ENCODE measurements around the gene CAPG.
"Not testable (repeated sequence)": the region's sequence is repeated elsewhere in the genome, so short reads cannot be mapped to it uniquely, and the experiment has no call there.

The CAPG gene, protein sequence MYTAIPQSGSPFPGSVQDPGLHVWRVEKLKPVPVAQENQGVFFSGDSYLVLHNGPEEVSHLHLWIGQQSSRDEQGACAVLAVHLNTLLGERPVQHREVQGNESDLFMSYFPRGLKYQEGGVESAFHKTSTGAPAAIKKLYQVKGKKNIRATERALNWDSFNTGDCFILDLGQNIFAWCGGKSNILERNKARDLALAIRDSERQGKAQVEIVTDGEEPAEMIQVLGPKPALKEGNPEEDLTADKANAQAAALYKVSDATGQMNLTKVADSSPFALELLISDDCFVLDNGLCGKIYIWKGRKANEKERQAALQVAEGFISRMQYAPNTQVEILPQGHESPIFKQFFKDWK

DNA sequence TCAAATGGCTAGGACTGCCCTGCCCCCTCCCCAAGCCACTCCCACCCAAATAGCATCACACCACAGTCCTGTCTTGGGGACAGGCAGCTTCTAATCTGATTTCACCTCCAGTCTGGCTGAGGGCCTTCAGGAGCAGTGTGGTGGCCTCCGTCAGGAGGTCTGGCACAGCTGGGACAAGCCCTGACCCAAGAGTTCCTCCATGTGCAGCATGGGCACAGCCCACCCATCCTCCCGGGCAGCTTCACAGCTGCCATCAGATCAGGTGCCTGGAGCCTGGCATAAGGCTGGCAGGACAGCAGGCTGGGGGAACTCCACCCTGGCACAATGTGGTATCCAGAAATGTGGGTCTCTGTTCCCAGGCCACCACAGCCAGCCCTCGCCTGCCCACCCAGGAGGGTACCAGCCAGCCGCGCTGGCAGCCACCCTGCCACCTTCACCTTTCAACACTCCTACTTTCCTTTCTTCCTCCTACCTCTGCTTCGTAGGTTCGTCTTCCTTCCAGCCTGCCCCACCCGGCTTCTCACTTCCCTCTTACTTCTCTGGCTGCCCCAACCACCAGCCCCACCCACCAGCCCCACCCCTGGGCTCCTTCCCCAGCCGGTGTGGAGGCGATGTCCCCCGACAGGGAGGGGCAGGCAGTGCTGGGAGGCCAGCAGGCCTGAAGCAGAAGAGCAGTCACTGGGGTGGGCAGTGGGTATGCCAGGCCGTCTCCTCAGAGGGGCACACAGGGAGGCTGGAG is at the start of gene CAPG:
Gene CAPG (minus strand): TSS at position 522 of the 739 bp plus-strand sequence. CDS start 8,221 bp downstream, outside the sequence.
- DNase-seq = peak; percentile 66

DNA sequence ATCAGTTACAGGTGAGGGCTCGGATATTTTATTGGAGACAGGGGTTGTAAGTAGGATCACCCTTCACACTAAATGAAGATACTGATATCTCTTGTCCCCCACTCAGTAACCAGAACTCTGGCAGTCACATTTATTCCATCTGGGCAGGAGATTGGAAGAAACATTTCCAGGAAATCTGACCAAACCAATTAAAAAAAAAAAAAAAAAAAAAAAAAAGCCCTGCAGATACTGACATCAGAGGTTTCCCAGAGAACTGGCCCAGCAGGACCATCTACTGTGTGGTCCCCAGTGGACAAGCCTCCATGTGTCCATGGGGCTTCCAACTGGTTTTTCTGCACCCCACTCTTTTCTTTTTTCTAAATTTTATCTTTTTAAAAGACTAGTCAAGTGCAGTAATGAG is 49.6 kb upstream of the CAPG start:
- DNase-seq = no peak

DNA sequence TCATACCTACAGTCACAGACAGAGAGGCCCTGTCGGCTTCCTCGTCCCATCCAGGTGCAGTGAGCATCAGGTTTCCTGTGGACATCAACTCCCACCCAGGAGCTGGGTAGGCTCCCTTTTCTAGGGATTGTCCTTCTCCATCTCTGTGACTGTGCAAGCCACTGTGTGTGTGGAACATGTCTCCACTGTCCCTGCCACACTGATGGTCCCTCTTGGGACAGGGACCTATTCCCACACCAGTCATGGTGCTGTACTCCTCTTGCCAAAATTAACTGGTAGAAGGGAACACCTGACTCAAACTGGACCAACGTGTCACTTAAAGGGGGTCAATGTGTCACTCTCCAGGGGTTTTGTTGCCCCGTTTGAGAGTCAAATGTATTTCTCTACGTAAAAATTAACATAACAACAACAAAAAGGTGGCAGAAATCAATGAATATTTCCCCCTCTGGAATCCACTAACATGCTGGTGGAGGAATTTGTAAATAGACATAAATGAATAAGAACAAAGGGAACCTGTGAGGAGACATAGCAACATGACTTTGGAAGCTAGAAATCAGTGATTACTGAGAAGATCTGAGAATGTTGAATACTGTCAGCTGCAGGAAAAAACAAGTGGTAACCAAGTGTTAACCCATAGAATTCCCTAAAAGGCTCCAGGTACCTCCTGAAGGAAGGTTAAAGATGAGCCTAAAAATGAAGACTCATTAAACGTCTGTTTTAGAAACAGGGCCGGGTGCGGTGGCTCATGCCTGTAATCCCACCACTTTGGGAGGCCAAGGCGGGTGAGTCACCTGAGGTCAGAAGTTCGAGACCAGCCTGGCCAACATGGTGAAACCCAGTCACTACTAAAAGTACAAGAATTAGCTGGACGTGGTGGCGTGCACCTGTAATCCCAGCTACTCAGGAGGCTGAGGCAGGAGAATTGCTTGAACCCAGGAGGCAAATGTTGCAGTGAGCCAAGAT is 48.7 kb upstream of the CAPG start:
- no peak for DNase-seq

DNA sequence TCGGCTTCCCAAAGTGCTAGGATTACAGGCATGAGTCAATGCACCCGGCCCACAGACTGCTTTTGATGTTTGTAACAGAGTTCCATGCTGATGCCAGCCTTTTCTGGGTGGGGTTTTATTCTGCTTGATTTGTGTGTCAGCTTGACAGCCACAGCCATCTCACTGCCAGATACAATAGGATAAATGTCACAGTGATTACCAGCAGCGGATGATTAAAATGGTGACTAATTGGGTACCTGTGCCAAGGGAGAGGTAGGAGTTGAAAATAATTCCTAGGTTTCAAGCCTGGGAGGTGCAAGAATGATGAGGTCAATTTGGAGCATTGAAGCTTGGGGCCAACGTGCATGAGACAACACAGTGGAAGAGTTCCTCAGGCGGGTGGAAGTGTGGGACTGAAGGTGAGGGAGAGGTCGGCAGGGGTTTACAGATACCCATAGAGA is 47.7 kb upstream of the CAPG start:
- DNase-seq = no peak

DNA sequence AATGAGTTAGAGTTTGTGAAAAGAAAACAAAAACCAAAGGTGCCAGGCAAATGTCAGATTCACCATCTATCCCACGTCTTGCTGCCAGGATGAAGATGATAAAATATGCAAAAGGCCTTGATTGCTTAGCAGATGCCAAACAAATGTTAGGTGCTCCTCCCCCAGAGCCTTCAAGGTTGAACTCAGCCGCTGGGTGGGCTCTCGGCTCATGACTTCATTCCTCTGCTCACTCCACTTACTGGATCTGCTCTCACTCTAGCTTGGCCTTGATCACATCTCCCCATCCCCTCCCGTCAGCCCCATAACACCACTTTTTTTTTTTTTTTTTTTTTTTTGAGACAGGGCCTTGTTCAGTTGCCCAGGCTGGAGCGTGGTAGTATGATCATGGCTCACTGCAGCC is 46.9 kb upstream of the CAPG start:
- DNase-seq = no peak

DNA sequence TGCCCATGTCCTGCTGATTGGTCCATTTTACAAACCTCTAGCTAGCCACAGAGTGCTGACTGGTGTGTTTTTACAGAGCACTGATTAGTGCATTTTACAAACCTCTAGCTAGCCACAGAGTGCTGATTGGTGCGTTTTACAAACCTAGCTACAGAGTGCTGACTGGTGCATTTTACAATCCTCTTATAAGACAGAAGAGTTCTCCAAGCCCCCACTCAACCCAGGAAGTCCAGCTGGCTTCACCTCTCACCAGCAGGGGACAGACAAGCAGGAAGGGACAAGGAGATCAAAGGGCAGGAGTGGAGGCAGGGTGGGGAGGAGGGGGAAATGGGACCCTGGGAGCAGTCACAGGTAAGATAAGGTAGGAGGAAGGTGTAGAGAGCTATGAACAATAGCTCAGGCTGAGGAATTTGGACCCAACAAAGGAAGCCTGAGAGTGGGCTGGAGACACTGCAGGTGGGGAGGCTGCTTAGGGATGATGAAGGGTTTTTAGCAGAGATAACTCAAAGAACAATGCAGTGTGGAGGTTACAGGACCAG is 45.5 kb upstream of the CAPG start:
- no peak for DNase-seq

DNA sequence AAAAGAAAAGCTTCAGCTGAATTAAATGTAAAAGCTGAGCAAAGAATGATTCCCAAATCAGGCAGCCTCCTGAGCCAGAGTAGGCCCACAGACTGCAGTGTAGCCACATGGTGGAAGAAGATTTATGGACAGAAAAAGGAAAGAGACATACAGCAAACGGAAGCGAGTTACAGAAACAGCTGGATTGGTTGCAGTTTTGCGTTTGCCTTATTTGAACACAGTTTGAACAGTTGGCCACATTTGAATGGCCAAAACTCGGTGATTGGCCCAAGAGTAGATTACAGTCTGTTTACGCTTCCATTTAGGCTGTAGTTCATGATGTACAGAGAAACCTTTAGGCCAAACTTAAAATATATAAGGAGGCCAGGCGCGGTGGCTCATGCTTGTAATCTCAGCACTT is 43.4 kb upstream of the CAPG start:
- no peak for DNase-seq

DNA sequence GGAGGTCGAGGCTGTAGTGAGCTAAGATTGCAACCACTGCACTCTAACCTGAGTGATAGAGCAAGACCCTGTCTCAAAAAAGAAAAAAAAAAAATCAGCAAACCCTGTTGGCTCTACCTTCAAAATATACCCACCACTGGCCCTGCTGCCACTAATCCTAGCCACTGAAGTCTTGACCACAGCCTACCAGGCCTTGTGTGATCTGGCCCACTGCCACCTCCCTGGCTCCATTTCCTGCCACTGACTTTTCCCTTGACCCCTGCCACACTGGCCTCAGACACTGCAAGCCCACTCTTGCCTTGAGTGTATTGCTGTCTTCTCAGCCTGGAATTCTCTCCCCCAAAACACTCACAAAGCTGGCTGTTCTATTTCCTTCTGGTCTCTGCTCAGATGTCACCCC is 42.1 kb upstream of the CAPG start:
- no peak for DNase-seq

DNA sequence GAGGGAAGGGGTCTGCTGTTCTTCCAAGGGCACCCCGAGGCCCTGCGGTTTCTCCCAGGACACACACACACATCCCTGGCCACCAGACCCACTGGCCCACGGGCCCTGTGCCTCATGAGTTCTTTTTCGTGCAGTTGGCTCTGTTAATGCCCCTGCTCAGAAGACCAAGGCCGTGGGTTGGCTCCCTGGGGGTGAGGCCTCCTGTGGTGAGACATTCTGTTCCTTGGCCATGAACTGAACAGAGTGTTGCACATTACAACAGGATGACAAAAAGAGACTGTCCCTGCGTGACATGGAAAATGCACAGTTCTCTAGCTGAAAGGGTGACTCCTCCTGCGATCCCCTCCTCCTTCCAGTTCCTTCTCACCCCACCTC is 39.0 kb upstream of the CAPG start:
- no peak for DNase-seq

DNA sequence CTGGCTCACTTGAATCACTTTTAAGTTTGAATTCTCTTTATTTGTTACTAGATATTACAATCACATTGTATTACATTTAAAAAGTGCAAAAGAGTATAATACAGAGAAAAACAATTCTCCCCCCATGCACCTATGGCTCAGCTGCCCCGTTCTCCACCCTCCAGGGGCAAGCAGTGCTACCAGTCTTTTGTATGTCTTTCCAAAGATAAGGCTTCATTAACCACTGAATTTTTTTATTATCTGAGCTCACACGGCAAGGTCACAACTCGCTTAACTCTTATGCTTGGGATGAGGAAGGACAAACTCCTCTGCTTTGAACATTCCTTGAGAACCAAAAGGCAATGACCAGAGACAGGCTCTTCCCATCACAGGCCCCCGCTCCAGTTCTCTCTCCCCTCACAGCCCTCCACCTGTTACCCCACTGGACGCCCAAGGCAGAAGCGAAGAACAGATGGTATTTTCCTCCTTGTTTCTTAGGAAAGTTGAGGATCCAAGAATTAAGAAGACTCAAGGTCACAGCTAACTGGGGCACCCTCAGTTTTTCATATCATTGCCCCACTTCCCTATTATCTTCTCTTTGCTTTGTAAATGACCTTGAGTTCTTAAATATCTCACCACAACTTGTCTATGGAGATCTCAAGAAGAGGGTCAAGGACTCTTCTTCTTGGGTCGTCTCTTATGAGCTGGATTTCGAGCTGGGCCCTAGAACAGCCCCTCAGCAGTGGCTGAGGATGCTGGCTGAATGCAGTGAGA is 38.5 kb upstream of the CAPG start:
- DNase-seq = no peak

DNA sequence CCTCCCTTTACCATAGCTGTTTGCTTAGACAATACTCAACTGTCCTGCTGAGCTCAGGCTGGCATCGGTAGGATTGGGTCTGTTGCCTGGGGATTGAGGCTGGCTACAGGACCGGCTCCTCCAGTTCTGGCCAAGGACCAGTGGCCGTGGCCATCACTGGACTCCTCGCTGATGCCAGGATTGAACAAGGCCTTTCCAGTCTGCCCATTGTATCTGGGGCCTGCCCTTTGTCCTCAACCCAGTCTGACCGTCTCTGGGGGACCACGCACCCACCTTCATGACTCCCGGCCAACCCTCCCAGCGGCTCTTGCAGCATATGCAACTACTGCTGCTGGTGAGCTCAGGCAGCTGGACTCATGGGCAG is 37.0 kb upstream of the CAPG start:
- no peak for DNase-seq

DNA sequence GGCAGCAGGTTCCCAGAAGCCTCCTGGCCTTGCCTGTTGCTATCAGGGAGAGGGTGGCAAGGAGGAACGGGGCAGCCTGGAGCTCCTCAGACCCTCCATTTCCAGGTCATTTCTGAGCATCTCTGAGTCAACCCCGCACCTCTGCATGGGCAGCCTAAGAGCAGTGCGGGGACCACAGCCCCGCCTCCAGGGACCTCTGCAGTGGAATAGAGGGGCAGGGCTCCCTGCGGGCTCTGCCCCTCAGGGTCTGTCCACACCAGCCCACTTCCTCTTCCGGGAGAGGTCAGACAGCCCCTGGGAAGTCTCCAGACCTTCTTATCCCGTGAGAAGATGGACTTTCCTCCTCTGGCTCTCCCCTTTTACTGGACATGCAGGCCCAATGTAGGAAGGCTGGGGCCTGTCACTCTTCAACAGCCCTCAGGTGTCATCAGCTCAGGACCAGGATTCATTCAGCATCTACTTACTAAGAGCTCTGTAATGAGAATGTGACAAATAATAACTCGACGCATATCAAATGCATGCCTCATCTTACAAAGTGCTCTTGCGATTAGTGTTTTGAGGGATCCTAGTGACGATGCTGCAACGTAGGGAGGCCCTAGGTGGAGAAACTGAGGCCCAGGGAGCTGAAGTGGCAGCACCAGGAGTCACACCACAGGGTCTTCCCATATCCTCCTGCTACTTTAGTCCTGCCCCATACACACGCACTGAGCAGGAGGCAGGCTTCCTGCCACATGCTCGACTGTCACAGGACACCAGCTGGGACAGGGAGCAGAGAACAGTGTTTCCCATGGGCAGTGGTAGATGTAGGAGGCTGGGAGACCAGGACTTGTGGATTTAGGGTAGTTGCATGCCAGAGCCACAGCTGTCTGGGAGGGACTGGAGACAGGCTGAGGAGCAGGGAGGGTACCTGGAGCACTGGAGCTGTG is 36.4 kb upstream of the CAPG start:
- no peak for DNase-seq

DNA sequence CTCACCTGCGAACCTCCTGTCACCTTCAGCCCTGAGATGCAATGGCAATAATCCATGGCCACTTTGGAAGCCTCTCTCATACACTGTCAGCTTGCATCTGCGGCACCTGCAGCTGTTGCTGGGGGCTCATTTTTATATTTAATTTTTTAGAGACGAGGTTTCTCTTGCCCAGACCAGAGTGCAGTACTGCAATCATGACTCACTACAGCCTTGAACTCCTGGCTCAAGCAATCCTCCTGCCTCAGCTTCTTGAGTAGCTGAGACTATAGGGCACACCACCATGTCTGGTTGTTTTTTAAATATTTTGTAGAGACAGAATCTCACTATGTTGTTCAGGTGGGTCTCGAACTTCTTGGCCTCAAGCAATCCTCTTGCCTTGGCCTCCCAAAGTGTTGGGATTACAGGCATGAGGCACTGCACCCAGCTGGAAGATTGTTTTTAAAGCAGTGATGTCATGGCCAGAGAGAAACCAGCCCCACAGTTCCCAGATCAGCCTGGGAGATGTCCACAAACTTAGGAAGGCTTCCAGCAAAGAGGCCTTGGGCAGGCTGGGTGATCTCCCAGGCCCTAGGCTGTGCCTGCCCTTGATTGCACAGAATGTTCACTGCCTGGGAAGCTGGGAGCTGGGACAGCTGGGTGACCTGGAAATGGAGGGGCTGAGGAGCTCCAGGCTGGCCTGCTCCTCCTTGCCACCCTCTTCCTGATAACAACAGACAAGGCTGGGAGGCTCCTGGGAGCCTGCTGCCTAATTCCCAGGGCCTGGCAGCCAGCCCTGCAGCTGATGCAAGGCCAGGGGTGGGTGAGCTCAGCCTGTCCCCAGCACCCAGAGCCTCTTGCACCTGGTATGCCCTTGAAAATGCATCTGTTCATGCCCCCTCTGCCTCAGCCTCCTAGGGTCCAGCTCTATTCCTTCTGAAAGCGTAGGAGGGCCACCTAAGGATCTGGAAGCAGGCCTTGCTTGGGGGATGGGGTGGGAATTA is 35.4 kb upstream of the CAPG start:
- DNase-seq = no peak

DNA sequence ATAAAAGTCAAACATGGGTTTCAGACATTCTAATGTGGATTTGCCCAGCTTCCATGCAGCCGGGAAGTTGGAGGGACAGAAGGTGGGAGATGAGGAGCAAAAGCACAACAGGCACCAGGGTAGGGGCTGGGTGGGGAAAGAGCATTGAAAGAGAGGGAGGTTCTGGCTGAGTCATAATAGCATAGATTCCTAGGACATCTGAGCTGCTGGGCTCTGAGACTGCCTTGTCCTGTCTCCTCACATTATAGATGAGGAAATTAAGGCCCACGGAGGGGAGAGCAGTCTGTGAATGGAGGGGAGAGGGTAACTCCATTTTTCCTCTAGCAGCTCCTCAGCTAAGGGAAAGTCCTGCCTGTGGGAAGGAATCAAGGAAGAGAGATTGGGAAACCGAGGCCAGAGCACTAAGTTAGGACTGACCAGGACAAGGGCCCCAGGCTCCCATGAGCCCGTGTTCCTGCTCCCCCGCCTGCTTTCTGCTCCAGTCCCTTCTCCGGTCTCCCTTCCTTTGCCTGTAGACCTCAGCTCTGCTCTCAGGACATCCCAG is 34.5 kb upstream of the CAPG start:
- DNase-seq = no peak

DNA sequence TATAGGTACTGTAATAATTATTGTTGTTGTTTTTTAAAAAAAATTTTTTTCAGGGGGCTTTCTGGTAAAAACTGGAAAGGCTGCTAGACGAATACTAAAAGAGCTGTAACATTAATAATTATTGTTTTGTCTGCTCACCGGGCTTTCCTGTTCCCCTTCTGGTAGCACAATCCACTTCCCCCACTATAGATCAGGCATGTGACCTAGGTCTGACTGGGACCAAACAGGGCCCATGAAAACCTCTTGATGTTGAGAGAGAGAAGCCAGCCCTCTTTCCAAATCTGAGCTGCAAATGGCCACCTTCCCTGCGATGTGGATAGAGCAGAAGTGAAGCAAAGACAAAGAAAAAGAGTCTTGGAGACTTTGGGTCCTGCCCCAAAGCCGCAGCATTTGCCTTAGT is 31.7 kb upstream of the CAPG start:
- DNase-seq = no peak

DNA sequence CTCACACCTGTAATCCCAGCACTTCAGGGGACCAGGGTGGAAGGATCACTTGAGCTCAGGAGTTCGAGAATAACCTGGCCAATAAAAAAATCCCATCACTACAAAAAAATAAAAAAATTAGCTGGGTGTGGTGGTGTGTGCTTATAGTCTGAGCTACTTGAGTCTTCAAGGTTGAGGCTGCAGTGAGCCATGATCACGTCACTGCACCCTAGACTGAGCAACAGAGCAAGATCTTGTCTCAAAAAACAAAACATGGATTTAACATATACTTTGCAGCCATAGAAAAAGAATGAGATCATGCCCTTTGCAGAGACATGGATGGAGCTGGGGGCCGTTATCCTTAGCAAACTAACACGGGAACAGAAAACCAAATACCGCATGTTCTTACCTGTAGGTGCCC is 30.6 kb upstream of the CAPG start:
- DNase-seq = no peak

DNA sequence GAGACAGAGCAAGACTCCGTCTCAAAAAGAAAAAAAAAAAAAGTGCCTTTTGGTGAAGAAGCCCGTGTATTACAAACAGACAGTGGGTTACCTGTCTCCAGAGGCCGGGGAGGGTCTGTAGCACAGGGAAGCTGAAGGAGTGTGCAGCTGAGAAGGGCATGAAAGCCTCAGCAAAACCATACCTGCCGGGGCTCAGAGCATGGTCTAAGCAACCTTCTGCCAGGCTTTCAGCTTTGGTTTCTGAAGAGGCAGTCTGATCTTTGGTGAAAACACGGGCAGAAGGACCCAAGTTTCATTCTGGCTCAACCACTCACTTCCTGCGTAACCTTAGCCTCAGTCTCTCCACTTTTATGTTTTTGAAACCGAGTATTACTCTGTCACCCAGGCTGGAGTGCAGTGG is 29.8 kb upstream of the CAPG start:
- peak; percentile 43 for DNase-seq

DNA sequence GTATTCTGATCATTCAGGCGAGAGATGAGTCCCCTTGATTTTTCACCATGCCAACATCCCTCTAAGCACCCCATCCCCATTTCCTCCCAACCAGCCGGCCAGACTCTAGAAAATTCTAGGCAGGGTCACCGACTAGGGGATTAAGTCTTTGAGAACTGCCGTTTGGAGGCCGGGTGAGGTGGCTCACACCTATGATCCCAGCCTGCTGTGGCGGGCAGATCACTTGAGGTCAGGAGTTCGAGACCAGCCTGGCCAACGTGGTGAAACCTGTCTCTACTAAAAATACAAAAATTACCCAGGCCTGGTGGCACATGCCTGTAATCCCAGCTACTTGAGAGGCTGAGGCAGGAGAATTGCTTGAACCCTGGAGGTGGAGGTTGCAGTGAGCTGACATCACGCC is 29.4 kb upstream of the CAPG start:
- DNase-seq = not testable (repeated sequence)

DNA sequence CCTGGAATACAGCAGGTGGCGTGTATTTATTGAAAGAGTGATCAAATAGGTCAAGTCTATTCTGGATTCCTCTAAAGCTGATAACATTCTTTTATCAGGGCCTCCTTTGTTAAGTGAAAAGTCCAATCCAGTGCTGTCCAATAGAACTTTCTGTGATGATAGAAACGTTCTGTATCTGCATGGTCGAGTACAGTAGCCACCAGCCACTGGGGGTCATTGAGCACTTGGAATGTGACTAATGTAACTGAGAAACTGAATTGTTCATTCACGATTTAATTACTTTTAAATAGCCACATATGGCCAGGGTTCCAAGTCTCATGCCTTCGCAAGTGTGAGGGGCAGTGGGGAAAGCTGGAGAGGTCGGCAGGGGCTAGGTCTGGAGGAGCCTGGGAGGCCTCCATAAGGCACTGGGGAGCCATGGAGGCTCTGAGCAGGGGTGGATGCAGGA is 28.9 kb upstream of the CAPG start:
- no peak for DNase-seq
